SK-N-SH treated with all-trans-retinoic acid at 6 μM for 48 hours (cell line): ENCODE data around the gene NBEAL1.
"Not testable (repeated sequence)": the region's sequence is repeated elsewhere in the genome, so short reads cannot be mapped to it uniquely, and the experiment has no call there.

Experiments used
- ATAC-seq: fragments of 200-7000 bp; cut with Tn5 transposase; 3 replicates; pipeline ENCODE4 v1.9.1; 2020; ENCODE audit warnings: mild to moderate bottlenecking, moderate library complexity
- ARNTL ChIP-seq: fragments of 450-650 bp; formaldehyde crosslinking; IDR thresholded peaks from 2 replicates; pipeline ENCODE4 v1.5.0; 2020; ENCODE audit warnings: low read depth, mild to moderate bottlenecking, moderate library complexity, borderline replicate concordance
- BACH2 ChIP-seq: fragments of 250-450 bp; sonication (Bioruptor Pico); IDR thresholded peaks from 2 replicates; pipeline ENCODE4 v1.9.0; 2021; ENCODE audit warnings: mild to moderate bottlenecking, borderline replicate concordance
- CSDC2 ChIP-seq: fragments of 250-450 bp; sonication (Bioruptor Pico); IDR thresholded peaks from 2 replicates; pipeline ENCODE4 v1.5.0; 2020; ENCODE audit warnings: mild to moderate bottlenecking, moderate library complexity
- ESRRG ChIP-seq: fragments of 250-450 bp; sonication (Bioruptor Pico); IDR thresholded peaks from 2 replicates; pipeline ENCODE4 v1.6.1; 2021; ENCODE audit warnings: mild to moderate bottlenecking
- GLIS3 ChIP-seq: fragments of 250-450 bp; sonication (Bioruptor Pico); IDR thresholded peaks from 2 replicates; pipeline ENCODE4 v1.5.0; 2020; ENCODE audit warnings: mild to moderate bottlenecking, moderate library complexity
- ISL1 ChIP-seq: fragments of 250-450 bp; sonication (Bioruptor Pico); IDR thresholded peaks from 2 replicates; pipeline ENCODE4 v2.1.2; 2022; ENCODE audit warnings: mild to moderate bottlenecking, moderate library complexity
- OSR1 ChIP-seq: fragments of 250-450 bp; sonication (Bioruptor Pico); IDR thresholded peaks from 2 replicates; pipeline ENCODE4 v1.8.0; 2022; ENCODE audit warnings: moderate library complexity, mild to moderate bottlenecking, inconsistent platforms
- RARB ChIP-seq: fragments of 250-450 bp; sonication (Bioruptor Pico); IDR thresholded peaks from 2 replicates; pipeline ENCODE4 v1.8.0; 2021; ENCODE audit warnings: mild to moderate bottlenecking, moderate library complexity
- SNAI2 ChIP-seq: fragments of 250-450 bp; sonication (Bioruptor Pico); IDR thresholded peaks from 2 replicates; pipeline ENCODE4 v1.5.0; 2020; ENCODE audit warnings: mild to moderate bottlenecking, moderate library complexity
- TCF4 ChIP-seq: fragments of 250-450 bp; sonication (Bioruptor Pico); IDR thresholded peaks from 2 replicates; pipeline ENCODE4 v1.8.0; 2021; ENCODE audit warnings: mild to moderate bottlenecking, moderate library complexity, borderline replicate concordance
- TOX ChIP-seq: fragments of 250-450 bp; sonication (Bioruptor Pico); IDR thresholded peaks from 2 replicates; pipeline ENCODE4 v1.8.0; 2021; ENCODE audit warnings: mild to moderate bottlenecking, moderate library complexity, borderline replicate concordance
- ZC3H10 ChIP-seq: fragments of 250-450 bp; sonication (Bioruptor Pico); IDR thresholded peaks from 2 replicates; pipeline ENCODE4 v1.5.1; 2021; ENCODE audit warnings: mild to moderate bottlenecking, moderate library complexity
- ZFP3 ChIP-seq: fragments of 250-450 bp; sonication (Bioruptor Pico); IDR thresholded peaks from 2 replicates; pipeline ENCODE4 v1.5.0; 2020; ENCODE audit warnings: mild to moderate bottlenecking, moderate library complexity
- ZNF565 ChIP-seq: fragments of 450-650 bp; formaldehyde crosslinking; conservative IDR thresholded peaks from 2 replicates; pipeline ENCODE4 v1.5.0; 2020; ENCODE audit warnings: low read depth, mild to moderate bottlenecking, moderate library complexity
- ZNF70 ChIP-seq: fragments of 450-650 bp; formaldehyde crosslinking; IDR thresholded peaks from 2 replicates; pipeline ENCODE4 v1.5.0; 2020; ENCODE audit warnings: mild to moderate bottlenecking, moderate library complexity
- TF ChIP-seq, protein P1 (sequence below): fragments of 250-450 bp; sonication (Bioruptor Pico); IDR thresholded peaks from 2 replicates; pipeline ENCODE4 v1.8.0; 2020; ENCODE audit warnings: mild to moderate bottlenecking, moderate library complexity, borderline replicate concordance
- TF ChIP-seq, protein P2 (sequence below): fragments of 250-450 bp; sonication (Bioruptor Pico); IDR thresholded peaks from 2 replicates; pipeline ENCODE4 v1.5.1; 2020; ENCODE audit warnings: low read depth, mild to moderate bottlenecking, moderate library complexity
- TF ChIP-seq, protein P3 (sequence below): fragments of 250-450 bp; sonication (Bioruptor Pico); IDR thresholded peaks from 2 replicates; pipeline ENCODE4 v1.5.0; 2020; ENCODE audit warnings: mild to moderate bottlenecking, moderate library complexity
- TF ChIP-seq, protein P4 (sequence below): fragments of 250-450 bp; sonication (Bioruptor Pico); IDR thresholded peaks from 2 replicates; pipeline ENCODE4 v1.5.1; 2021; ENCODE audit warnings: mild to moderate bottlenecking, moderate library complexity

NBEAL1 gene

DNA sequence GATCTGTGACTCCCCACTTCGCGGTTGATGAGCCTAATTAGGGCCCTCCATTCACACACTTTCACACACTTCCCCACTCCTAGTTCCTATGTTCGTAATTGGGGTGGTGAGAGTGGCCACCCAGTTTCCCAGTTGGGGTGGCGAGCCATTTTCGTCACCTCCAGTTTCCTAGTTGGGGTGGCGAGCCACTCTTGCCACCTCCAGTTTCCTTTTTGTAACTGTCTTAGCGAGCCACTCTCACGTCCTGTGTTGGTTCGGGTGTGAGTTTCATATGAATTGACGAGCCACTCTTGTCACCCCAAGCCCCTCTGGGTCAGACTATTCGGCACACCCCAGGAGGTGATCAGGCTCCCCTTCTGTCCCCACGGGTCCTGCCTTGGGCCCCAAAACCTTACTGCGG is 238.1 kb downstream of the NBEAL1 start:
- no peak for ATAC-seq
- TF ChIP-seq ZNF70 (CRISPR knock-in tag) (no peak), GLIS3 (CRISPR knock-in tag) (no peak), ARNTL (CRISPR knock-in tag) (no peak), TCF4 (CRISPR knock-in tag) (no peak), CSDC2 (CRISPR knock-in tag) (no peak), ZNF565 (CRISPR knock-in tag) (no peak), ZC3H10 (CRISPR knock-in tag) (no peak), ISL1 (CRISPR knock-in tag) (no peak), TOX (CRISPR knock-in tag) (no peak)
- TF ChIP-seq, protein P1, sequence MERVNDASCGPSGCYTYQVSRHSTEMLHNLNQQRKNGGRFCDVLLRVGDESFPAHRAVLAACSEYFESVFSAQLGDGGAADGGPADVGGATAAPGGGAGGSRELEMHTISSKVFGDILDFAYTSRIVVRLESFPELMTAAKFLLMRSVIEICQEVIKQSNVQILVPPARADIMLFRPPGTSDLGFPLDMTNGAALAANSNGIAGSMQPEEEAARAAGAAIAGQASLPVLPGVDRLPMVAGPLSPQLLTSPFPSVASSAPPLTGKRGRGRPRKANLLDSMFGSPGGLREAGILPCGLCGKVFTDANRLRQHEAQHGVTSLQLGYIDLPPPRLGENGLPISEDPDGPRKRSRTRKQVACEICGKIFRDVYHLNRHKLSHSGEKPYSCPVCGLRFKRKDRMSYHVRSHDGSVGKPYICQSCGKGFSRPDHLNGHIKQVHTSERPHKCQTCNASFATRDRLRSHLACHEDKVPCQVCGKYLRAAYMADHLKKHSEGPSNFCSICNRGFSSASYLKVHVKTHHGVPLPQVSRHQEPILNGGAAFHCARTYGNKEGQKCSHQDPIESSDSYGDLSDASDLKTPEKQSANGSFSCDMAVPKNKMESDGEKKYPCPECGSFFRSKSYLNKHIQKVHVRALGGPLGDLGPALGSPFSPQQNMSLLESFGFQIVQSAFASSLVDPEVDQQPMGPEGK (CRISPR knock-in tag), result no peak
- TF ChIP-seq, protein P2, sequence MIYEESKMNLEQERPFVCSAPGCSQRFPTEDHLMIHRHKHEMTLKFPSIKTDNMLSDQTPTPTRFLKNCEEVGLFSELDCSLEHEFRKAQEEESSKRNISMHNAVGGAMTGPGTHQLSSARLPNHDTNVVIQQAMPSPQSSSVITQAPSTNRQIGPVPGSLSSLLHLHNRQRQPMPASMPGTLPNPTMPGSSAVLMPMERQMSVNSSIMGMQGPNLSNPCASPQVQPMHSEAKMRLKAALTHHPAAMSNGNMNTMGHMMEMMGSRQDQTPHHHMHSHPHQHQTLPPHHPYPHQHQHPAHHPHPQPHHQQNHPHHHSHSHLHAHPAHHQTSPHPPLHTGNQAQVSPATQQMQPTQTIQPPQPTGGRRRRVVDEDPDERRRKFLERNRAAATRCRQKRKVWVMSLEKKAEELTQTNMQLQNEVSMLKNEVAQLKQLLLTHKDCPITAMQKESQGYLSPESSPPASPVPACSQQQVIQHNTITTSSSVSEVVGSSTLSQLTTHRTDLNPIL (CRISPR knock-in tag), result no peak
- TF ChIP-seq, protein P3, sequence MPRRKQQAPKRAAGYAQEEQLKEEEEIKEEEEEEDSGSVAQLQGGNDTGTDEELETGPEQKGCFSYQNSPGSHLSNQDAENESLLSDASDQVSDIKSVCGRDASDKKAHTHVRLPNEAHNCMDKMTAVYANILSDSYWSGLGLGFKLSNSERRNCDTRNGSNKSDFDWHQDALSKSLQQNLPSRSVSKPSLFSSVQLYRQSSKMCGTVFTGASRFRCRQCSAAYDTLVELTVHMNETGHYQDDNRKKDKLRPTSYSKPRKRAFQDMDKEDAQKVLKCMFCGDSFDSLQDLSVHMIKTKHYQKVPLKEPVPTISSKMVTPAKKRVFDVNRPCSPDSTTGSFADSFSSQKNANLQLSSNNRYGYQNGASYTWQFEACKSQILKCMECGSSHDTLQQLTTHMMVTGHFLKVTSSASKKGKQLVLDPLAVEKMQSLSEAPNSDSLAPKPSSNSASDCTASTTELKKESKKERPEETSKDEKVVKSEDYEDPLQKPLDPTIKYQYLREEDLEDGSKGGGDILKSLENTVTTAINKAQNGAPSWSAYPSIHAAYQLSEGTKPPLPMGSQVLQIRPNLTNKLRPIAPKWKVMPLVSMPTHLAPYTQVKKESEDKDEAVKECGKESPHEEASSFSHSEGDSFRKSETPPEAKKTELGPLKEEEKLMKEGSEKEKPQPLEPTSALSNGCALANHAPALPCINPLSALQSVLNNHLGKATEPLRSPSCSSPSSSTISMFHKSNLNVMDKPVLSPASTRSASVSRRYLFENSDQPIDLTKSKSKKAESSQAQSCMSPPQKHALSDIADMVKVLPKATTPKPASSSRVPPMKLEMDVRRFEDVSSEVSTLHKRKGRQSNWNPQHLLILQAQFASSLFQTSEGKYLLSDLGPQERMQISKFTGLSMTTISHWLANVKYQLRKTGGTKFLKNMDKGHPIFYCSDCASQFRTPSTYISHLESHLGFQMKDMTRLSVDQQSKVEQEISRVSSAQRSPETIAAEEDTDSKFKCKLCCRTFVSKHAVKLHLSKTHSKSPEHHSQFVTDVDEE (CRISPR knock-in tag), result no peak
- TF ChIP-seq, protein P4, sequence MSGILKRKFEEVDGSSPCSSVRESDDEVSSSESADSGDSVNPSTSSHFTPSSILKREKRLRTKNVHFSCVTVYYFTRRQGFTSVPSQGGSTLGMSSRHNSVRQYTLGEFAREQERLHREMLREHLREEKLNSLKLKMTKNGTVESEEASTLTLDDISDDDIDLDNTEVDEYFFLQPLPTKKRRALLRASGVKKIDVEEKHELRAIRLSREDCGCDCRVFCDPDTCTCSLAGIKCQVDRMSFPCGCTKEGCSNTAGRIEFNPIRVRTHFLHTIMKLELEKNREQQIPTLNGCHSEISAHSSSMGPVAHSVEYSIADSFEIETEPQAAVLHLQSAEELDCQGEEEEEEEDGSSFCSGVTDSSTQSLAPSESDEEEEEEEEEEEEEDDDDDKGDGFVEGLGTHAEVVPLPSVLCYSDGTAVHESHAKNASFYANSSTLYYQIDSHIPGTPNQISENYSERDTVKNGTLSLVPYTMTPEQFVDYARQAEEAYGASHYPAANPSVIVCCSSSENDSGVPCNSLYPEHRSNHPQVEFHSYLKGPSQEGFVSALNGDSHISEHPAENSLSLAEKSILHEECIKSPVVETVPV (CRISPR knock-in tag), result no peak

DNA sequence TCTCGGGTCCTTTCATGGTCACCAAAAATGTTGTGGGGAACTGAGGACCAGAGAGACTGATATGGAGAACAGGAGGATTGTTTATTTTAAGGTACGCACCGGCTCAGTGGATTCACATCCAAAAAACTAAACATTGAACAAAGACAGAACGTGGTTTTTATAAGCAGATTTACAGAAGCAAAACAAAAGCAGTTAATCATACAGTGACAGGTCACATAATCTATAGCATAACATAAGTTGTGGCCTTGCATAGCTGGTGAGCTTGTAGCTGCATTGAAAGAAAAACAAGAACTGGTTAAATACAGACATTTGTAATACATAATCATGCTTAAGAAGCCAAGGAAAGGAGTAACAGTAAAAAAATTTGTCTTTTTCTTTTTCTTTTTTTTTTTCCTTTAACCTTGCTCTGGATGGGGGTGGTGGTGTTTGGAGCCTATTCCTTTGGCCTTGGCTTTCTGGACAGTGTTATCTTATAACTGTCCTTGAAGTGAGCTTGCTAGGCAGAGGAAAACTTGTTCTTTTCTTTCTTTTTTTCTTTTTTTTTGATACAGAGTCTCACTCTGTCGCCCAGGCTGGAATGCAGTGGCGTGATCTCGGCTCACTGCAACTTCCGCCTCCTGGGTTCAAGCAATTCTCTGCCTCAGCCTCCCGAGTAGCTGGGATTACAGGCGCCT is 238.9 kb downstream of the NBEAL1 start:
- not testable (repeated sequence) for ATAC-seq

DNA sequence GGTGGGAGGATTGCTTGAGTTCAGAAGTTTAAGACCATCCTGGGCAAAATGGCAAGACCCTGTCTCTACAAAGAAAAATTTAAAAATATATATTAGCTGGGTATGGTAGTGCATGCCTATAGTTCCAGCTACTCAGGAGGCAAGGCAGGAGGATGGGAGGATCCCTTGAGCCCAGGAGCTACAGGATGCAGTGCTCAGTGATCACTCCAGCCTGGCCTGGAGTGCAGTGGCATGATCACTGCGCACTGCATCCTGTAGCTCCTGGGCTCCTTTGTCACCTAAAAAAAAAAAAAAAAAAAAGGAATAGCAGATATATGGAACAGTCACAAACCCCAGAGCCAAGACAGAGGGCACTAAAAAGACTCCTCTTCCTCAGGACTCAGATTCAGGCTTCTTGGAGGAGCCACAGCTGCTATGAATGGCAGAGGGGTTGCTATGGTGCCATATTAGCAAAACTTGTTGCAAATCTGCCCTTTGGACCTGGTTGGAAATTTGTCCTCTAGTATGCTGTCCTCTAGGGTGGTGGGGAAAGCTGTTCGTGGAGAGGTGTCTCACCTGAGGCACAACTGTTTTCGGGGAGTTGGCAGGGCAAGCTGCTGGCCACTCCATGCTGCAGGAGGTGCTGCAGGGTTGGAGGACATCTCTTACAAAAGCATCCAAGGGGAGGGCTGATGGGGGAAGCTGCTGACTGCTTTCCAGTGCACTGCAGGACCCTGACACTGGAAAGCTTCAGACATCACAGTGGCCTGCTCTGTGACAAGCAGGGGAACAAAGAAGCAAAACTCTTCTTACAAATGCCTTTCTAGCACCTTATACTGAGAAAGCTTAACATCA is 246.9 kb downstream of the NBEAL1 start:
- no peak for TF ChIP-seq BACH2 (CRISPR knock-in tag)
- no peak for TF ChIP-seq ARNTL (CRISPR knock-in tag)
- TF ChIP-seq OSR1 (CRISPR knock-in tag), result no peak
- TF ChIP-seq RARB (CRISPR knock-in tag), result no peak
- TF ChIP-seq, protein P2 (CRISPR knock-in tag), result no peak
- TF ChIP-seq ZNF565 (CRISPR knock-in tag), result no peak
- TF ChIP-seq, protein P3 (CRISPR knock-in tag), result no peak
- no peak for TF ChIP-seq SNAI2 (CRISPR knock-in tag)
- no peak for TF ChIP-seq ESRRG (CRISPR knock-in tag)
- TF ChIP-seq, protein P1 (CRISPR knock-in tag), result no peak
- TF ChIP-seq ZFP3 (CRISPR knock-in tag), result no peak
- no peak; the same call in 2 of the 3 replicates for ATAC-seq
